Muscle layer of duodenum (tissue), 2 donors: ENCODE data around the gene EIF3A.
A peak's percentile ranks its signal among the peaks of the same experiment; 100 is the strongest.
"Not testable (repeated sequence)": the region's sequence is repeated elsewhere in the genome, so short reads cannot be mapped to it uniquely, and the experiment has no call there.

Experiments used
- H3K27ac ChIP-seq: one replicate; pipeline ENCODE4 v1.7.0; 2013; ENCODE audit warnings: mild to moderate bottlenecking, low read length
- H3K27me3 ChIP-seq: one replicate; pipeline ENCODE4 v1.7.0; 2013; ENCODE audit warnings: low read depth, mild to moderate bottlenecking, control low read depth, low read length
- H3K36me3 ChIP-seq, 2 donors: one replicate each; pipeline ENCODE4 v1.7.0; 2013; ENCODE audit warnings: low read length in 2 of 2, control low read depth in 1 of 2, mild to moderate bottlenecking in 1 of 2; ENCODE audit not compliant: insufficient read depth in 2 of 2, control insufficient read depth in 1 of 2
- H3K4me1 ChIP-seq, 2 donors: one replicate each; pipeline ENCODE4 v1.7.0; 2013; ENCODE audit warnings: low read length in 2 of 2, mild to moderate bottlenecking in 2 of 2, control low read depth in 1 of 2, moderate library complexity in 1 of 2; ENCODE audit not compliant: insufficient read depth in 2 of 2, control insufficient read depth in 1 of 2
- H3K4me3 ChIP-seq, 2 donors: one replicate each; pipeline ENCODE4 v1.7.0; 2013; ENCODE audit warnings: low read length in 2 of 2, low read depth in 1 of 2, mild to moderate bottlenecking in 1 of 2
- H3K9me3 ChIP-seq, 2 donors: one replicate each; pipeline ENCODE4 v1.7.0; 2013; ENCODE audit warnings: low read length in 2 of 2, control low read depth in 1 of 2, mild to moderate bottlenecking in 1 of 2; ENCODE audit not compliant: control insufficient read depth in 1 of 2
- donor health status: healthy.

Gene EIF3A

GRCh38 chr10:119107771-119108170, 27.2 kb upstream of the EIF3A start:
- H3K4me3 ChIP-seq, H3K27me3 ChIP-seq, H3K27ac ChIP-seq, H3K9me3 ChIP-seq: not testable (repeated sequence)
- peaks cover 9 to 22% of the 10 kb centered on the region in 2 donors for H3K36me3 ChIP-seq
- H3K4me1 ChIP-seq: peaks cover 5 to 10% of the 10 kb centered on the region in 2 donors

- H3K9me3 ChIP-seq, H3K4me3 ChIP-seq, H3K27ac ChIP-seq, H3K27me3 ChIP-seq: not testable (repeated sequence)
- H3K36me3 ChIP-seq: peaks cover 8 to 20% of the 10 kb centered on the region in 2 donors
- peaks cover 5 to 10% of the 10 kb centered on the region in 2 donors for H3K4me1 ChIP-seq
Measured at GRCh38 chr10:119107106-119107505, 26.5 kb upstream of the EIF3A start.

GRCh38 chr10:119105899-119106298, 25.3 kb upstream of the EIF3A start:
- H3K27me3 ChIP-seq, H3K4me3 ChIP-seq, H3K9me3 ChIP-seq, H3K27ac ChIP-seq: not testable (repeated sequence)
- H3K36me3 ChIP-seq: peaks cover 3 to 15% of the 10 kb centered on the region in 2 donors
- H3K4me1 ChIP-seq: peaks cover 5 to 10% of the 10 kb centered on the region in 2 donors

- Histone ChIP-seq H3K36me3 (peaks cover 2 to 15% of the 10 kb centered on the region in 2 donors), H3K27ac (no peak overlapping the region), H3K27me3 (no peaks in the 10 kb centered on the region), H3K4me1 (peaks cover 5 to 10% of the 10 kb centered on the region in 2 donors), H3K4me3 (peak overlapping the region; percentile 73 to 74), H3K9me3 (no peaks in the 10 kb centered on the region)
Measured at GRCh38 chr10:119105155-119105554, 24.5 kb upstream of the EIF3A start.

- Histone ChIP-seq H3K9me3 (no peaks in the 10 kb centered on the region), H3K4me3 (peak overlapping the region; percentile 73 to 74), H3K4me1 (peaks cover 5 to 10% of the 10 kb centered on the region in 2 donors), H3K27me3 (no peaks in the 10 kb centered on the region), H3K36me3 (peaks cover 0 to 12% of the 10 kb centered on the region in 2 donors), H3K27ac (peak overlapping the region; percentile 39)
Measured at GRCh38 chr10:119104654-119105015, 24.0 kb upstream of the EIF3A start.

GRCh38 chr10:119103903-119104653, 23.5 kb upstream of the EIF3A start, which contains the start of gene DENND10:
DENND10 (plus strand) TSS chr10:119104113; CDS start chr10:119104143, 30 bp downstream.
- Histone ChIP-seq H3K36me3 (peaks cover 0 to 6% of the 10 kb centered on the region in 2 donors), H3K9me3 (no peaks in the 10 kb centered on the region), H3K4me1 (peaks cover 5 to 10% of the 10 kb centered on the region in 2 donors), H3K27ac (peak within 1 kb of the TSS; percentile 39), H3K4me3 (peak within 1 kb of the TSS; percentile 73 to 74), H3K27me3 (no peaks in the 10 kb centered on the region)

GRCh38 chr10:119103241-119103902, 22.8 kb upstream of the EIF3A start:
- H3K36me3 ChIP-seq: no peaks in the 10 kb centered on the region
- H3K4me3 ChIP-seq: no peak overlapping the region
- H3K27ac ChIP-seq: no peak overlapping the region
- H3K9me3 ChIP-seq: no peaks in the 10 kb centered on the region
- H3K27me3 ChIP-seq: no peaks in the 10 kb centered on the region
- peaks cover 5 to 10% of the 10 kb centered on the region in 2 donors for H3K4me1 ChIP-seq

GRCh38 chr10:119101366-119102098, 20.9 kb upstream of the EIF3A start:
- Histone ChIP-seq H3K9me3 (no peaks in the 10 kb centered on the region), H3K27ac (no peak overlapping the region), H3K4me3 (no peak overlapping the region), H3K27me3 (no peaks in the 10 kb centered on the region), H3K4me1 (peaks cover 5 to 10% of the 10 kb centered on the region in 2 donors), H3K36me3 (no peaks in the 10 kb centered on the region)

- Histone ChIP-seq H3K36me3 (no peaks in the 10 kb centered on the region), H3K27me3 (no peaks in the 10 kb centered on the region), H3K4me3 (no peak overlapping the region), H3K4me1 (peaks cover 5 to 10% of the 10 kb centered on the region in 2 donors), H3K27ac (peak overlapping the region; percentile 19), H3K9me3 (no peaks in the 10 kb centered on the region)
Measured at GRCh38 chr10:119100434-119101238, 20.0 kb upstream of the EIF3A start.

GRCh38 chr10:119098576-119098975, 18.0 kb upstream of the EIF3A start:
- no peaks in the 10 kb centered on the region for H3K4me1 ChIP-seq
- no peak overlapping the region for H3K27ac ChIP-seq
- no peaks in the 10 kb centered on the region for H3K36me3 ChIP-seq
- no peaks in the 10 kb centered on the region for H3K27me3 ChIP-seq
- H3K9me3 ChIP-seq: no peaks in the 10 kb centered on the region
- no peak overlapping the region for H3K4me3 ChIP-seq
